Fibroblast of gingiva (primary cell): Measurements from ENCODE around the gene SH2D1A.

ENCODE experiments used
- DNase-seq: peaks from one replicate; pipeline ENCODE4 v3.0.0-alpha.2; 2011; ENCODE audit warnings: low read depth

The SH2D1A gene

GRCh38 chrX:124421898-124422655, 75.7 kb downstream of the SH2D1A start:
- DNase-seq: no peak
